Body of pancreas (tissue), 4 donors: ENCODE measurements around the gene ANKUB1.

Experiments used
- CTCF ChIP-seq, 7 experiments: fragments of 450-650 bp in 4 of 7; fragments of 200-600 bp in 3 of 7; sonication (generic) in 3 of 7; IDR thresholded peaks; one replicate each; pipeline ENCODE4 v1.5.1; 2016 to 2019; ENCODE audit warnings: antibody characterized with exemption in 7 of 7
- POLR2A ChIP-seq, 3 donors: fragments of 450-650 bp; IDR thresholded peaks; one replicate each; pipeline ENCODE4 v1.6.1; 2016; ENCODE audit warnings: antibody characterized with exemption in 3 of 3, mild to moderate bottlenecking in 2 of 3

- TF ChIP-seq POLR2A (IDR thresholded peaks at IDR 0.05): no peak
- TF ChIP-seq CTCF (IDR thresholded peaks at IDR 0.05): no peak
Measured at GRCh38 chr3:149820183-149820582, 27.8 kb upstream of the ANKUB1 start.
